ENCODE measurements around the gene ZSCAN22.

DNA sequence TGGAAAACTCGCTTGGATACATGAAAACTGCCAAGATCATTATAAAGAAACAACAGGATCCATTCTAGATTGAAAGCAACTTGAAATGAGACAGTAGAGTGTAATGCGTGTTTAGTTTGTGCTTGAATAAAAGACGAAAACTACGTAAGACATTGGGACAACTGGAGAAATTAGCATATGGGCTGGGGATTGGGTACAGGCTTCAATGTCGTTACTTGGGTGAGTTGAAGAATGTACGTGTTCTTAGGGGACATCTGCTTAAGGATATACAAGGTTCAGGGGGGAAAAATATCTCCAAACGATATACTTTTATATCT lies 22.1 kb upstream of the ZSCAN22 start:
- TF ChIP-seq, protein P1, sequence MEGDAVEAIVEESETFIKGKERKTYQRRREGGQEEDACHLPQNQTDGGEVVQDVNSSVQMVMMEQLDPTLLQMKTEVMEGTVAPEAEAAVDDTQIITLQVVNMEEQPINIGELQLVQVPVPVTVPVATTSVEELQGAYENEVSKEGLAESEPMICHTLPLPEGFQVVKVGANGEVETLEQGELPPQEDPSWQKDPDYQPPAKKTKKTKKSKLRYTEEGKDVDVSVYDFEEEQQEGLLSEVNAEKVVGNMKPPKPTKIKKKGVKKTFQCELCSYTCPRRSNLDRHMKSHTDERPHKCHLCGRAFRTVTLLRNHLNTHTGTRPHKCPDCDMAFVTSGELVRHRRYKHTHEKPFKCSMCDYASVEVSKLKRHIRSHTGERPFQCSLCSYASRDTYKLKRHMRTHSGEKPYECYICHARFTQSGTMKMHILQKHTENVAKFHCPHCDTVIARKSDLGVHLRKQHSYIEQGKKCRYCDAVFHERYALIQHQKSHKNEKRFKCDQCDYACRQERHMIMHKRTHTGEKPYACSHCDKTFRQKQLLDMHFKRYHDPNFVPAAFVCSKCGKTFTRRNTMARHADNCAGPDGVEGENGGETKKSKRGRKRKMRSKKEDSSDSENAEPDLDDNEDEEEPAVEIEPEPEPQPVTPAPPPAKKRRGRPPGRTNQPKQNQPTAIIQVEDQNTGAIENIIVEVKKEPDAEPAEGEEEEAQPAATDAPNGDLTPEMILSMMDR (IDR thresholded peaks at IDR 0.05), result no peak
- TF ChIP-seq POLR2A (IDR thresholded peaks at IDR 0.05) (no peak), POLR2AphosphoS5 (IDR thresholded peaks at IDR 0.05) (no peak)
